ENCODE measurements around the gene COBL.

The COBL gene

DNA sequence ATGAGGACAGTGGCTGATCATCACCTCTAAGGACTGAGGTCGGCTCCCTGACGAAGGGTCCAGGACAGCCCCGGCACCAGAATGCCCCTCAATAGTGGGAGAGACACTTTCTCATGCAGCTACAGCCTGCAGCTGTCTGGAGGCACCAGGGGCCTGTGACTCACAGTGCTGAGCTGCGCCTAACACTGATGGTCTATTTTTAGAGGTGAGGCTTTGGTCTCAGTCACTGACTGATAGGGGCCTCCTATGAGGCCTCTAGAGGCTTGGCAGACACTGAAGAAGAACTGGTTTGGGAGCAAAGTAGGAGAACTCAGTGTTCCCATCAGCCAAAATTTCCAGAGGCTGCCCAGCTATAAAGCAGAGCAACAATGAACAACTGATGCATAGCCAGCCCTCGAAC lies 130.1 kb downstream of the COBL start:
- DNase-seq (ENCODE audit: low read depth), result peak; percentile 16

DNA sequence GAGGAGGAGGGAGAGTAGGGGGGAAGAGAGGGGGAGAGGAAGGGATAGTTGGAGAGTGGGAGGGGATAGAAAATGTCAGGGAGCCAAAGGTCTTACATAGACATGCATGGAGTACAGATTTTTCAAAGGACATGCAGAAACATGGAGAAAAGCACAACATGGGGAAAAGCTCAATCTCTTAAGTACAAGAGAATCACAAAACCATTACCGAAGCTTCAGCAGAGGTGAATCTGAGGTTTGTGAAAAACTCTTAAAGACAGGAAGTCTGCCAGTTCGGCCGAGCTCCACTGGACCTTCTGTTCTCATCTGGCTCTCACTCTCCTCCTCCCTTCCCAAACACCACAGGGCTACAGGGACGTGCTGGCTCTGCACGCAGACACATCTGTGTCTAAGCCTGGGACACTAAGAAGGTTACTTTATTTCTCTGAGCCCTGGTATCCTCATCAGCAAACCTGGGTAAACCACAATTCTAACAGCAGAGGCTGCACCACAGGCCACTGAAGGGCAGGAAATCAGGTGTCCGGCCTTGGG lies 133.9 kb downstream of the COBL start:
- no peak for DNase-seq (ENCODE audit: low read depth)

DNA sequence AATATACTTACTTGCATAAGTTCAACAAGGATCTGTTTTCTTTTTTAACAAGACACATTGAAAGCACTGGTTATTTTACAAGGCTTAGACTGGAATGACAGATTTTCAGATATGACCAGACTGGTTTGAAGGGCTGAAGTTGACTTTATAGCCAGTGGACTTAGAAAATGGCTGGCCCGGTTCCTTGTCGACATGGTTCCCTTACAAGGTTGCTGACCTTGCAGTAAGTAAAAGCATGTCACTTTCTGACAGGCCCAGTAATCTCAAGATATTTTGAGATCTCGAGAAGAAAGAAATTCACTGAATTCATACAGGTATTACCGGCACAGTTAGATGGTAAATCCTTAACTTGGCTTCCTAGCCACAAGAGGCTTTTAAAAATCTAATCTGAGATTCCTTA lies 136.5 kb downstream of the COBL start:
- no peak for DNase-seq (ENCODE audit: low read depth)

DNA sequence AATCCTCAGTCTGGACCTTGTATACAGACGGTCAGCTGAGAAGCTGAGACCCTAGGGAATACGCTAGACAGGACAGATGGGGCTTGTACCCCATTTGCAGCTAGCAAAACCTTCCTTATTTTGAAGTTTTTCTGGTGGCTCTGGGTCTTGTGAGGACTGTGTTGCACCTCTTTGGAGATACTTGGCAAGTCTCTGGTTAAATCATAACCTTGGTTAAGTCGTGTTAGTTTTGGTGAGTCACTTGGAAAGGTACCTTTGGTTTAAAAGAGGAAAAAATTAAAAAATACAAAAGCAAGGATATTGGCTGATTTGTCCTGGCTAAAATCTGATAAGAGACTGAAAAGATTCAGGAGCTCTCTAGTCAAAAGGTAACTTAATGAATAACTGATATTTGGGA lies 140.6 kb downstream of the COBL start:
- DNase-seq (ENCODE audit: low read depth), result no peak

DNA sequence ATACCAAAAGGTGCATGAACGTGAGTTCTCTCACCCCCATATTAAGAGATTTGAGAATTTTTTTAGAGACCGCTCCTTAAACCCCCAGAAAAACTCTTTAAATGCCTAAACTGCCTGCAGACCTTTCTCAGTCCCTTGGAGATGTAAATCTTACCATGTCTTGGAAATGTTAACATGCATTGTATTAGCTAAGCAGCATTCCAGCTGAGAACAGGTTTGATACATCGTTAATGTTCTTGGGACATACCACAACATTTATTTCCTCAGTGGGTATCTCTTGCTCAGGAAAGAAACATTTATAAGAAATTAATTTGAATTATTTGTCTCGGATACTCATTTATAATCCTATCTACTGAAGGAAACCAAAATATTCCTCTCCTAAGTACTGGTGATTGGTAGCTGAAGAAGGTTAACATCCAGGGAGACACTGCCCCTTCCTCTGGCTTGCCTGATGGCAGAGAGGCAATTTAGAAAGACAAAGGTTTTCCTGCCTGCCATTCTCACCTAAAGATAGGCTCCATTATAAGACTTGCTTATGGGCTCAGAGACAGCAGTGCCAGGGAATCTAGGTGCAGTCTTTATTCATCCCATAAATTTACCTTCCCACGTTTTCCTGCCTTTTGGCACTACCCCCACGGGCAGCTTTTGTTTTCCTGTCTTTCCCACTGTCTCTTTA lies 141.2 kb downstream of the COBL start:
- DNase-seq (ENCODE audit: low read depth), result no peak

DNA sequence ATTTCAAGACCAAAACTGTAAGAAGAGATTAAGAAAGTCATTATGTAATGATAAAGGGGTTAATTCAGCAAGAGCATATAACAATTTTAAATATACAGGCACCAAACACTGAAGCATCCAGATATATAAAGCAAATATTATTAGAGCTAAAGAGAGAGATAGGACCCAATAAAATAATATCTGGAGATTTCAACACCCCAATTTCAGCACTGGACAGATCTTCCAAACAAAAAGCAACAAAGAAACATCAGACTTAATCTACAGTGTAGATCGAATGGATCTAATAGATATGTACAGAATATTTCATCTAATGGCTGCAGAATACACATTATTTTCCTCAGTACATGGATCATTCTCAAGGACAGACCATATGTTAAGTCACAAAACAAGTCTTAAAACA lies 151.3 kb downstream of the COBL start:
- DNase-seq (ENCODE audit: low read depth), result no peak

DNA sequence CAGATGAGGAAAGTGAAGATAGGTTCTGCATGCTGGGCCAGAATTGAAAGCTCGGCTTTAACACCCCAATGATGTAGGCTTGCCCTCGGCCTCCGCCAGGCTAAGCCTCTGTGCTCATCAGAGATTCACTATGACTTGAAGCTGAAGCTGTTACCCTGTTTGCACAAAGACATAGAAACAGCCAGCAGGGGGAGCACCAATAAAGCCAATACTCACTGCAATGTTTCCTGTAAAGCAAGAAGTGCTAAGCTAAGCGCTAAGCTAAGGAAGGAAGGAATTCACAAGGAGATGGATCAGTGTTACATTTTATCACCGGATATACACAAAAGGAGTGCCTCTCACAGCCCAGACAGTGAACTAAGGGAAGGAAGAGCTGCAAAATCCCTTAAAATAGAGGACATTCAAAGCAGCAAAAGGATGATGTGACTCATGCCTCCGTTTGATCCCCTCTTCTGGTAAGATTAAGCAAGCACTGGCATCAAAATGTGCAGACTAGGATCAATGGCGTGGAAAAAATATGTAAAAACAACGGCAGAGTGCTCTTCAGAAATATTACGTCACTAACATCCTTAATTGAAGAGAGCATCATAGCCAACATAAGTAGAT lies 153.8 kb downstream of the COBL start:
- DNase-seq (ENCODE audit: low read depth), result peak; percentile 80

DNA sequence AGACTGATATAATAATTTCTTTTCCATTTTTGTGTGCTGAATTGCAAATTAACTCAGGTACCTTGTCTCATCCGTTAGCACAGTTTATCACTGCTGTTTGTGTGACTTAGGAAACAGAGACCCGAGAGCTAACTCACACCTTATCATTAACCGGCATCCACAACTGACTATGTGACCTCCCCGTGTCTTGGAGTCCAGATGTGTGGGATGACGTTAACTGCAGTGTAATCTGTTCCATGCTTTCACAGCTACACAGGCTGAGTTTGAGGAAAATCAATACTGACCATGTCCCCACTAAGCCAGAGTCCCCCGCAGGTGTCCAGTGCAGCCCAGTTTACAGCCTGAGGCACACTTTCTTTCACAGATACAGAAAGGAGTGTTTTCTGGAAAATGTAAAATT lies 154.7 kb downstream of the COBL start:
- DNase-seq (ENCODE audit: low read depth), result no peak

DNA sequence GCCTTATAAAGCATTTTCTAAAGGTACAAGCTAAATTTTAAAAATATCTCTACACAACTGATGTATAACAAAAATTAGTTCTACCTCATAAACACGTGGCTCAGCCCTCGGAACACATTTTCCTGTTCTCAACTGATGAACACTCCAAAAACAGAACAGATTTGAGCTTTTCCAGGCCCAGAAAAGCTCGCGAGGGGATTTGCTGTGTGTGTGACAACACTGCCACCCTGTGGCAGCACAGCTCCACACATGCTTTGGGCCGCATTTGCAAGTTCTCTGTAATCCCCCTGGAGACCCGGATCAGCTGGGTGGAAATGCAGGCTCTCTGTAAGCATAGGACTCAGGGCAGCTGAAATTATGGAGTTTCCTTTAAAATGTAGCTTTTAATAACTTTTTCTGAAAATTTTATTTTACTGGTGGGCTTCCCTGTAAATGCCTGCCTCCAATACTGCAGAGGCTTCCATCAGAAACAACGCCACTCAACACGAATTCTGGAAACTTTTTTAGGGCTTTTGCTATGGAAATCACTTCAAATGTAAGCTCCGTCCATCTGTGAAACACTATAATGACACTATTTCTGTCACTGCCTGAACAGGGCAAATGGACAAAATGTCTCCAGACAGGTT lies 155.5 kb downstream of the COBL start:
- peak; percentile 63 for DNase-seq (ENCODE audit: low read depth)

DNA sequence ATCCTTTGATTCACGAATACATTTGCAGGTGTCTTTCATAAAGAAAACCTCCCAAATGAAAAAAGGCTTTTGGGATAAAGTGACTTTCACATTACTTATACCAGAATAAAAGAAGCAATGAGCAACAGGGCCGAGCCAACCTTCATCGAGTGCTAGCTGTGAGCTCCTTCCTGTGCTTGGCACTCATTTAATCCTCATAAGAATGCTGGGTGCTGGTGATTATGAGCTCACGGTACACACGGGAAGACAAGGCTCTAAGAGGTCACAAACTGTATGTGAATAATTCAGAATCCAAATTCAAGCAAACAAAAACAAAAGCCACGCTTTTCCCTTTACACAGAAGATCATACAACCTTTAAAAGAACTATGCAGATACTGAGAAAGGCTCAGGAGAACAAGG lies 156.2 kb downstream of the COBL start:
- no peak for DNase-seq (ENCODE audit: low read depth)

DNA sequence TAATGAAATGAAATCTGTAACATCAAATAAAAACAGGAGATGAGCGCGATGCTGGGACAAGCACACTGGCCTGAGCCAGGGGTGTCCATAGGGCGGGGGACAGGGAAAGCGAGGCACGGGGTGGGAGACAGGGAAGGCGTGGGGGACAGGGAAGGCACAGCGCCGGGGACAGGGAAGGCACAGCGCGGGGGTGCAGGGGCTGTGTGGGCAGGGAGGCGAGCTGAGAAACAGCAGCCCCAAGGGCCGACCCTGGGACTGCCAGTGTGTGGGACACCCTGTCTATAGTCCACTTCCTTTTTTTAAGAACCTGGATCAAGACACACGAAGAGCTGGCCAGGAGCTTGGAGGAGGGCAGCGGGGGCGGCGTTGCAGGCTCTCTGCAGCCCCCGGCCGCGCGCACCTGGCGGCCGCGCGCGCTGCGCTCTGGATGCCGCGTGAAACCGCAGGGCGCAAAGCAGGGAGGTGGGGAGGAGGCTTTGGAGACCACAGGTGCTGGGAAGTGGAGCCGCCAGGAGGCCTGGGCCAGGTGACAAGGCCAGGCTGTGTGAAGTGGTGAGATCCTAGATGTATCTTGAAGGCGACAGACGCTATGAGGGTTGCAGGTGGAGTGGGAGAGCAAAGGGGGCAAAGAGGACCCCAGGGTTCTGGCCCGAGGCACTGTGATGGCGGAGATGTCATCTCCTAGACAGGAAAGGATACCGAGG lies 157.7 kb downstream of the COBL start:
- DNase-seq (ENCODE audit: low read depth), result no peak

DNA sequence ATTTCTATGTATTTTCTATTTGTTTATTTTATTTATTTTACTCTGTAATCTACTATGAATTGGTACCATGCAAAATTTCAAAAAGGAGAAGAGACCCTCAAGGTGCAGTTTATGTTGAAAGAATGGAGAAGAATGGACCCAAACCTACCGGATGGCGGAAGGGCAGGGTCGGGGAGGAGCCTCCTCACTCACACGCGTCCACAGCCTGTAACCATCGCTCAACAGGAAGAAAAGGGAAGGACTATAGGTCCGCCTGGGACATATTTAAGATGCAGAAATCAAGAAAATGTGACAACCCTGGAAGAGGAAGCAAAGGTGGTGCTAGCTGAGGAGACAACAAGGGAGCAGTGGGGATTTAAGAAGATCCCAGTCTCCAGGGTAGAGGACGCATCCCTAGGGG lies 158.4 kb downstream of the COBL start:
- DNase-seq (ENCODE audit: low read depth), result no peak

DNA sequence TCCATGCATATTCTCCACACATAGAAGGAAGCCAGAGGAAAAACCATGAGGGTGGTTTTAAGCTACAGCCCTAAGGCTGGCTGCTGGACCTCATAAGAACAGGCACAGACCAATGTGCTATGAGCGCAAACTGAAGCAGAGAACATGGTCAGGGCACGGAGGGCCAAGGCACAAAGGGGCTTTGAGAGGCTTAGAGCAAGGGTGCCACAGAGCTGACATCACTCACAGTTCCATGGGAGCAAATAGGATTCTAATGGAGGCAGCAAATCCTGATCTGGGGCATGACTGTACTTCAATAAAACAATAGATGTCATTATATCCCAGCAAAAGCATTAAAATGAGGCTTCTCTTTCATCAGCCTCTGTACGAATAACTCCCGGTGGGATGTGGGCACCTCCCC lies 162.4 kb downstream of the COBL start:
- DNase-seq (ENCODE audit: low read depth), result no peak

DNA sequence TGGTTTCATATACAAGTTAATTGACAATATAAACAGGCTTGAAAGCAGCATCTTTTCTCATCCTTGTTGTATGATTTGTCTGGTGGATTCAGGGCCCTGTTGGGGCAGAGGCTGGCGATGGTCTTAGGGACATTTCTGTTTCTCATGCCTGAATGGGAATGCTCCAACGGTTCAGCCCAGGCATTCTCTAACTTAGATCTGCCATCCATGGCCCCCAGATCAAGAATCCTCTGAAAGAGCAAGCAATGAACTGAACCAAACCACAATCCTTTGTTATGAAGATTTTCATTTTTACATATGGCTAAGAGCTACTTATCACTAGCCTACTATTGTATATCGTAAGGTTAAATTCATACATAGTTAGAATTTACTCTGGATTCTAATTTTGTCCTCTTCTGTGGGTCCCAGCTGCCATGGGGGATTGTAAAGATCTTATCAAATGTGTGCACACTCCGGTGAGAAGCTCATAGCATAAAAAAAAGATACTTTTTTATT lies 163.9 kb downstream of the COBL start:
- DNase-seq (ENCODE audit: low read depth), result no peak

DNA sequence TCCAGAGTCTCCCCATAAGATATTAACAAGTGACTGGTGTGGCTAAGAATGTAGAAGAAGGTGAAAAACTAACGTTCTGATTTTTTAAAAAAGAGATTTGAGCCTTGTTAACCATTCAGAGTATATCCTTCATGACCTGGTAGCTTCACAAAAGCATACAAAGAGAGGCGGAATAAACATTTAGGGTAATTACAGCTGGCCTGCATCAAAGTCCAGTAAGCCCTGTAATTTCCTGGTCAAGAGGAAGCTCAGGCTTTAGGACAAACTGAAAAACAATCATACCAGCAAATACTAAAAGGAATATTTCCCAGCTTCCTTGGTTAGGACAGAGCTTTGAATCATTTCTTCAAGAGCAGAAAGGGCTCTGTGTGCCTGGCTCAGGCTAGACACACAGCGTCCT lies 165.2 kb downstream of the COBL start:
- DNase-seq (ENCODE audit: low read depth), result no peak

DNA sequence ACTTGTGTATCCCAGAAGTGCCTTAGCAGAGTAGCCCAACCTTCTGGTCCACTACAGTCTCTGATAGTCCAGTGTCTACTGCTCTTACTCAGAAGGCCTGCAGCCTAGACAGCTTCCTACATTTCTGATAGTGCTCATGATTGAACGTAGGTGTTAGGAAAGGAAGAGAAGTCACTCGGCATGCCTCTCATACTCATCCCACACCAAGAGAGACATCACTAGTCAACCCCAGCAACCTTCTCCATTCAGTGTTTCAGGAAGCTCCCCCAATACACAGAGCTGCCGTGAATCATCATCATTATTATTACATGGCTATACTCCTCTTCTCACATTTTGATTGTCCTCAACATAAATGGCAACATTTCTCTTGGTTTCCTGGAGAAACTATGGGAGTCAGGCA lies 166.4 kb downstream of the COBL start:
- DNase-seq (ENCODE audit: low read depth), result no peak

DNA sequence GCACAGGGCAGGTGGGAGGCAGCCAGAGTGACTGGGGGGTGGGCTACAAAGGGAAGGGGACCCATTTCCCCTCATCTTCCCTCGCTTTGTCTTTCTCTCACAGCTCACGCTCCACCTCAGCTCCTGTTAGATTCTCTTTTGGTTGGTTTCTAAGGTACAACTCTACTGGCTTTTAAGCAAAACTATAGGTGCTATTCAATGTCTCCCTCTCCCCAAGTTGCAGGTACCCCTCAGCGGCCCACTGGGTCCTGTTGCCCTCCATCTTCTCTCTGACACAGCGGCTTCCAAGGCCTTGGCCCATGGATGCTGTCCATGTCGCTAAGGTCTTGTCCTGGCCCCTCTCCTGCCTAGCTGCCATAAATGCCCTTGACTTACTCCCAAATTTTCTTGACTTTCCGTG lies 168.4 kb downstream of the COBL start:
- no peak for DNase-seq (ENCODE audit: low read depth)

DNA sequence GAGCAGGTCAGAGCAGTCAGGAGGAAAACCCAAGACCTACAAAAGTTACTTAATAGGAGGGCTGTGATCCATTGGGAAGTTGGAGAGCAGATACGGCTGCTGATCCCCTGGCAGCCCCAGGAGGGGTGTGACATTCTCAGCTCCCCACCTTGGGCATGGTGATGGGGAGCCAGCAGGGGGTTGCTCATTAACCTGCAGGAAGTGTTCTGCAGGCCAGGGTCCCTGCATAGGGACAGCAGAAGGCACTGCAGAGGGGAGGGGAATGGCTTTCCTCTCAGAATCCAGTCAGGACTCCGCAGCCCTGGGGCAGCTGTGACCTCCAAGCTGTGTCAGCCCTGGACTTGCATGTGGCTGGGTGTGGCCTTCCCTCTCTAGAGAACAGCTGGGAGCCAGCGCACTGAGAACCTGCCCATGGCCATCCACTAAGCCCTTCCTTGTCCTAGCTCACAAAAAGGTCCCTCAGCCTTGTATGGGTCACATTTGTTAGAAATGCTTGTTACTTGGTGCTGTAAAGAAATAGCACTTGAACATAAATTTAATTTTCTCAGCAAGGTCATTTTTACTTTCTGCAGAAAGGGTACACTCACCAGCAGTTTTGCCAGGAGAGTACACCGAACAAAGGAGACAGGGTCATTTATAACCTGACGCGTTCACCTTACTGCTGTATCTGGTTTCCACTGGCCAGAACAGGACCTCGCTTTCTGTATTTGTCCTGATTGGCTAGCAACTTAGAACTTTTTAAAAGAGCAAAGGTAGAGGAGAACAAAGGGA lies 169.6 kb downstream of the COBL start:
- no peak for DNase-seq (ENCODE audit: low read depth)

DNA sequence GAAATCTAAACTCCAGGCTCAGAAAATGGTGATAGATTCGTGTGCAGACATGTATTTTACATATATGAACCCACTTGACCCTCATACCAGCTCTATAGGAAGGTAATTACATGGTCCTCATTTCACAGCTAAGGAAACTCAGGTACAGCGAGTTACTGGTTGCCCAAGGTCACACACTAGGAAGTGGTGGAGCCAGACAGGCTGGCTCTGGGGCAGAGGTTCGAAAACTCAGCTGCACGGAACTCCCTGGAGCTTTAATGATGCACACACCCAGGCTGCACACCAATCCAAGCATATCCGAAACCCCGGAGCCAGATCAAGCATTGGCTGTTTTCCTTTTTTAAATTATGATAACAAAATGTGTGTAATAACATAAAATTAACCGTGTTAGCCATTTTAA lies 172.4 kb downstream of the COBL start:
- no peak for DNase-seq (ENCODE audit: low read depth)

DNA sequence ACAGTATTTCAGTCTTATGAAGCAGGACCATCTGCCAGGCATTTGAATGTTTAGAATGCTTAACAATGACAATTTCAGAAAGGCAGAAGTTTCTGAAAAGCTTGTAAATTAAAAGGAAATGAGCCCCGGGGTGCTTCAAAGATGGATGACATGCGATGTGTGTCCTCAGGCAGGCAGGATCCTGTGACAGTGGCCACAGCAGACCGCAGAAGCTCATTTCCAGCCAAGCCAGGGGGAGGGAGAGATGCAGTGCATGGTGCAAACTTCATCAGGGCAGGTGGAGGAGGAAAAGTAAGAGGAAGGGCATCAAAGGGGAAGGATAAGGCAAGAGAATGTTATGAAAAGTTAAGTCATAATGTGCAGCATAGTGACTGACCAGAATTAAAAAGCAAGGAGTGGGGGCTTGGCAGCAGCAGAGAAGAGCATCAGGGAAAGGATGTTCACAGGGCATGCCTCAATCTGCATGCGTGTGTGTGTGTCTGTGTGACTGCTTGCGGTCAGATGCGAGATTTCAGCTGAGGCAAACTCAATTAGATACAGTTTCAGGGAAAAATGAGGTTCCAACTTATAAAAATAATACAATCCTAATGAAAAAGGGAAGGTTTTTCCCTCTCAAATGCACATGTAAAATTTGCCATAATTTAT lies 173.7 kb downstream of the COBL start:
- DNase-seq (ENCODE audit: low read depth), result no peak

DNA sequence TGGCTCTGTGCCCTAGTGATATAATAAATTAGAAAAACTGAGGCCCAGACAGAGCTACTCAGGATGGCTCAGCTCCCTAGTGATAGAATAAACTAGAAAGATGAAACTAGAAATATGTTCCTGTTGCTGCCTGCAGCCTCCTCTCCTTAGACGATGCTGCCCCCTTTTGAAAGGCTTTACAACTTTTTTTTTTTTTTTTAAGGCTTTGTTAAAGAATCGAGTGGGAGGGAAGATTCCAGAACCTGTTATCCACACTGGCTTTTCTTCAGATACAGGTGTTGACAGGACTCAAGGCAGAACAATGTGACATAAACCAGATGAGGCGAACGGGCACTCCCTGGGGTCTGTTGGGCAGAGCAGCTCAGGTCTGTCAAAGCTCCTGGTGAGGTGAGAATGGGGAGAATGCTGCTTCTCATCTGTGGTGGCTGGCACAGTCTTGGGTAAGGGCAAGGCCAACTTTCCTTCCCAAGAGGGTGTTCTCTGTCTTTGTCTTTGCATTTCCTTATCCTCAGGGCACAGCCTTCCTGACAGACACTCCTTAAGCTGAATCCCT lies 175.1 kb downstream of the COBL start:
- DNase-seq (ENCODE audit: low read depth), result peak; percentile 53

Measured in EH (cell line).